Measurements from ENCODE around the gene CRYBG1.

GRCh38 chr6:106612671-106613416, 252.3 kb downstream of the CRYBG1 start:
- TF ChIP-seq, protein P1, sequence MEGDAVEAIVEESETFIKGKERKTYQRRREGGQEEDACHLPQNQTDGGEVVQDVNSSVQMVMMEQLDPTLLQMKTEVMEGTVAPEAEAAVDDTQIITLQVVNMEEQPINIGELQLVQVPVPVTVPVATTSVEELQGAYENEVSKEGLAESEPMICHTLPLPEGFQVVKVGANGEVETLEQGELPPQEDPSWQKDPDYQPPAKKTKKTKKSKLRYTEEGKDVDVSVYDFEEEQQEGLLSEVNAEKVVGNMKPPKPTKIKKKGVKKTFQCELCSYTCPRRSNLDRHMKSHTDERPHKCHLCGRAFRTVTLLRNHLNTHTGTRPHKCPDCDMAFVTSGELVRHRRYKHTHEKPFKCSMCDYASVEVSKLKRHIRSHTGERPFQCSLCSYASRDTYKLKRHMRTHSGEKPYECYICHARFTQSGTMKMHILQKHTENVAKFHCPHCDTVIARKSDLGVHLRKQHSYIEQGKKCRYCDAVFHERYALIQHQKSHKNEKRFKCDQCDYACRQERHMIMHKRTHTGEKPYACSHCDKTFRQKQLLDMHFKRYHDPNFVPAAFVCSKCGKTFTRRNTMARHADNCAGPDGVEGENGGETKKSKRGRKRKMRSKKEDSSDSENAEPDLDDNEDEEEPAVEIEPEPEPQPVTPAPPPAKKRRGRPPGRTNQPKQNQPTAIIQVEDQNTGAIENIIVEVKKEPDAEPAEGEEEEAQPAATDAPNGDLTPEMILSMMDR (IDR thresholded peaks at IDR 0.05; ENCODE audit: poor library complexity) = no peak
- no peak for TF ChIP-seq EZH2phosphoT487 (IDR thresholded peaks at IDR 0.05; ENCODE audit: low read depth, severe bottlenecking, unreplicated experiment)
